ENCODE measurements around the gene PCDH9. TPM values are rescaled to one million over a fixed set of nuclear protein-coding genes. Genes with fewer than 3 reads are reported as not detected.
A peak's percentile ranks its signal among the peaks of the same experiment; 100 is the strongest.

The PCDH9 gene
- total and polyA plus RNA-seq, 2 of the 13 experiments (the other 11 are each of a cell fraction or from before 2014, with no cell fraction given): 0.09 TPM; not detected in 1

GRCh38 chr13:67230404-67231288, 510 bp upstream of the PCDH9 start (continued):
- TF ChIP-seq CREM (IDR thresholded peaks at IDR 0.05) (no peak), CREM (CRISPR knock-in tag; IDR thresholded peaks at IDR 0.05) (0 out of 2 replicates have a peak, but pooled peaks have one; percentile 24), MTA1 (CRISPR knock-in tag; IDR thresholded peaks at IDR 0.05; ENCODE audit: borderline replicate concordance) (no peak; the same call in 1 of the 2 replicates), ZBTB4 (CRISPR knock-in tag; IDR thresholded peaks at IDR 0.05; ENCODE audit: borderline replicate concordance) (no peak), GMEB2 (CRISPR knock-in tag; IDR thresholded peaks at IDR 0.05; ENCODE audit: low read depth) (peak; percentile 47), NFKB2 (CRISPR knock-in tag; IDR thresholded peaks at IDR 0.05; ENCODE audit: borderline replicate concordance) (peak; percentile 32; the same call in 1 of the 2 replicates), ZNF547 (CRISPR knock-in tag; IDR thresholded peaks at IDR 0.05) (peak; percentile 50; the same call in 1 of the 2 replicates), PAF1 (CRISPR knock-in tag; IDR thresholded peaks at IDR 0.05) (no peak), SMYD3 (CRISPR knock-in tag; IDR thresholded peaks at IDR 0.05) (no peak), GATAD1 (CRISPR knock-in tag; IDR thresholded peaks at IDR 0.05) (peak; percentile 47; the same call in 1 of the 2 replicates), NFE2 (CRISPR knock-in tag; IDR thresholded peaks at IDR 0.05) (no peak), ZBTB49 (CRISPR knock-in tag; IDR thresholded peaks at IDR 0.05; ENCODE audit: borderline replicate concordance) (no peak), DMAP1 (CRISPR knock-in tag; IDR thresholded peaks at IDR 0.05) (0 out of 2 replicates have a peak, but pooled peaks have one; percentile 15), HNF4G (IDR thresholded peaks at IDR 0.05; ENCODE audit: borderline replicate concordance, low read depth, low read length) (no peak), HNF4G (CRISPR knock-in tag; IDR thresholded peaks at IDR 0.05; ENCODE audit: borderline replicate concordance, low read depth) (no peak), SRF (IDR thresholded peaks at IDR 0.05; ENCODE audit: low read depth, low read length) (no peak), CEBPG (CRISPR knock-in tag; IDR thresholded peaks at IDR 0.05) (no peak), EZH2 (conservative IDR thresholded peaks at IDR 0.05; ENCODE audit: low read depth, low read length) (0 out of 2 replicates have a peak, but pooled peaks have one; percentile 76), ATF2 (CRISPR knock-in tag; IDR thresholded peaks at IDR 0.05) (peak; percentile 62; the same call in 1 of the 2 replicates), JDP2 (CRISPR knock-in tag; IDR thresholded peaks at IDR 0.05; ENCODE audit: borderline replicate concordance) (no peak)
